Measurements from ENCODE around the gene RBM5. TPM values are rescaled to one million over a fixed set of nuclear protein-coding genes. Genes with fewer than 3 reads are reported as not detected.

The RBM5 gene
- total and polyA plus RNA-seq, 10 of the 15 experiments (the other 5 are each of a cell fraction or from before 2014, with no cell fraction given), result 35.1 to 347 (median 111) TPM

- H3K27me3 ChIP-seq (replicated peaks in 1 of 2; ENCODE audit: control insufficient read depth in 2 of 2, insufficient read depth in 2 of 2, low read length in 1 of 2), result no peaks in the 10 kb centered on the region
- ATAC-seq (no peak; the same call in 2 of the 3 replicates), FAIRE-seq (no peak), DNase-seq (ENCODE audit: low read depth, low spot score) (no peak)
- no peak overlapping the region for H2AFZ ChIP-seq (ENCODE audit: control insufficient read depth, low read depth, low read length)
- POLR2A ChIA-PET, result interaction anchor here (0.6 to 0.7 kb wide), 2 partner anchors 19 to 1367 kb away, joined by 3 read pairs; no protein-coding TSS in a partner anchor
- no peak overlapping the region for H3K4me3 ChIP-seq
- BruUV-seq (replicated peaks), result no TSS peak
- no peak overlapping the region for H3K9ac ChIP-seq (ENCODE audit: control insufficient read depth, insufficient read depth, low read length)
- CTCF ChIA-PET, result interaction anchor here (1.7 kb wide), 1 partner anchor 8 kb away, joined by 5 read pairs; no protein-coding TSS in a partner anchor
- in situ Hi-C loops (cut with MboI) (no loop called here), intact Hi-C loops (cut with micrococcal nuclease; ENCODE audit: unreplicated experiment) (no loop called here)
- no peaks in the 10 kb centered on the region for H3K9me3 ChIP-seq (replicated peaks; ENCODE audit: control insufficient read depth, insufficient read depth, low read length)
- H3K4me1 ChIP-seq (ENCODE audit: control insufficient read depth, insufficient read depth, low read length), result no peaks in the 10 kb centered on the region; the same call in 1 of the 2 replicates
- H3K79me2 ChIP-seq (ENCODE audit: control insufficient read depth, insufficient read depth, low read length), result no peaks in the 10 kb centered on the region
- no peak for TF ChIP-seq STAT3 (IDR thresholded peaks at IDR 0.05; ENCODE audit: low read depth, low read length)
- TF ChIP-seq JUNB (IDR thresholded peaks at IDR 0.05), result no peak
- TF ChIP-seq FOXK2 (IDR thresholded peaks at IDR 0.05), result no peak
- TF ChIP-seq IRF3 (IDR thresholded peaks at IDR 0.05), result no peak
- TF ChIP-seq MYB (IDR thresholded peaks at IDR 0.05; ENCODE audit: borderline replicate concordance, low read depth, low read length), result no peak
- no peak for TF ChIP-seq NR2C2 (IDR thresholded peaks at IDR 0.05; ENCODE audit: borderline replicate concordance, control insufficient read depth, insufficient read length, low read depth)
- no peak for TF ChIP-seq SKIL (IDR thresholded peaks at IDR 0.05; ENCODE audit: low read depth, poor library complexity, severe bottlenecking)
- no peak for TF ChIP-seq IRF4 (IDR thresholded peaks at IDR 0.05; ENCODE audit: low read depth, low read length)
- no peak for TF ChIP-seq E4F1 (IDR thresholded peaks at IDR 0.05; ENCODE audit: borderline replicate concordance, partially characterized antibody)
- no peak for TF ChIP-seq USF1 (IDR thresholded peaks at IDR 0.05; ENCODE audit: borderline replicate concordance, extremely low read length, insufficient read depth, low read depth, low read length)
- TF ChIP-seq ZNF622 (IDR thresholded peaks at IDR 0.05), result no peak
- TF ChIP-seq KAT2A (conservative IDR thresholded peaks at IDR 0.05; ENCODE audit: control insufficient read depth, low read depth, low read length), result no peak
- no peak for TF ChIP-seq RBBP5 (conservative IDR thresholded peaks at IDR 0.05)
- TF ChIP-seq IKZF1 (conservative IDR thresholded peaks at IDR 0.05), result no peak
- TF ChIP-seq IRF5 (IDR thresholded peaks at IDR 0.05; ENCODE audit: borderline replicate concordance), result no peak
- no peak for TF ChIP-seq MEF2A (IDR thresholded peaks at IDR 0.05; ENCODE audit: insufficient read depth, low read depth, low read length)
- no peak for TF ChIP-seq ATF3 (IDR thresholded peaks at IDR 0.05; ENCODE audit: borderline replicate concordance, extremely low read depth, low read depth, low read length)
- H3K36me3 ChIP-seq (ENCODE audit: control insufficient read depth in 2 of 2, insufficient read depth in 2 of 2, low read length in 1 of 2), result peaks cover 33 to 66% of the 10 kb centered on the region in 2 experiments
- H3K4me2 ChIP-seq (ENCODE audit: control insufficient read depth, insufficient read depth), result no peak overlapping the region
- H3K27ac ChIP-seq (ENCODE audit: control insufficient read depth, insufficient read depth), result no peak overlapping the region
- SMC1A ChIA-PET (ENCODE audit: uncharacterized antibody, unreplicated experiment), result no interaction called here
- RAD21 ChIA-PET (ENCODE audit: unreplicated experiment), result no interaction called here
- 85% methylated on average over 3 of the region's 3 CpGs for WGBS (ENCODE audit: insufficient coverage, insufficient replicate concordance, low lambda C conversion rate, missing lambda C conversion rate)
- H4K20me1 ChIP-seq (ENCODE audit: control insufficient read depth, insufficient read depth), result peaks cover 7% of the 10 kb centered on the region; the same call in 1 of the 2 replicates
Observed at GRCh38 chr3:50112462-50112861, 23.7 kb downstream of the RBM5 start.
